NK-92 (cell line): ENCODE results near the gene RASL10A.

ENCODE experiments used
- DNase-seq: peaks from one replicate; lab custom pipeline; 2025; ENCODE audit not compliant: unreplicated experiment; lab: John Stamatoyannopoulos, UW

The RASL10A gene

DNA sequence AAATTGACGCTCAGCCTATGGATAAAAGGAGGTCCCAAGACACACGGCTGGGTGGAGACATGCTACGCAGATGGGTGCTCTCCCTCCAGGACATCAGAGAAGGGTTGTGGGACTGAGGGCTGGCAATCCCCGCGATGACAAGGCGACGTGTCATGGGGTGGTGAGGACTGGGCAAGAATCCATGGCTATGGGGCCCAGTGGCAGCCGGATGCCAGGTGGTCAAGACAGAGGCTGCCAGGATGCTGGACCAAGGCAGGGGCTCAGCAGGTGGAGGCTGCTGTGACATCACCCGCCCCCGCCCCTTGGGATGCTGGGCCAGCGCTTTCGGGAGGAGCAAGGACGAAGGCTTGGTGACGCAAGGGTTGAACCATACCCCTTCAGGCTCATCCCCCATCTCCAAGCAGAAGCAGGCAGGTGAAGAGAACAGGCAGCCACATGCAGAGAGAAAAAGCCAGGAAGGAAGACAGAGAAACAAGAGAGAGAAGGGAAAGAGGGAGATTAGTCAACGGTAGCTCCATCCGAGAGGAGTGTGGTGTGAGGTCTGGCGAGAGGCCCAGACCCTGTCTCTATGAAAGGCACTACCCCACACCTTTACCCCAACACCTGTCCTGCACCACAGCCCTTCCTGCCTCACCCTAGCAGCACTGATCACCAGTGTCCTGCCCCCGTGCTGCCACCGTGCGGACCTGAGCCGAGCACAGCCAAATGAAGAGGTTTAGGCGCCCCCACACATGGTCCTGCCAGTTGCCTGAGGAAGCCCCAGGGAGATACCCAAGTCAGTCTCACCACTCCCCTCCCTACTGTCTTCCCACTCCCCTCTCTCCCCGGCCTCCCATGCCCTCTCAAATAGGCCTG lies 24.1 kb upstream of the RASL10A start:
- DNase-seq: no peak

DNA sequence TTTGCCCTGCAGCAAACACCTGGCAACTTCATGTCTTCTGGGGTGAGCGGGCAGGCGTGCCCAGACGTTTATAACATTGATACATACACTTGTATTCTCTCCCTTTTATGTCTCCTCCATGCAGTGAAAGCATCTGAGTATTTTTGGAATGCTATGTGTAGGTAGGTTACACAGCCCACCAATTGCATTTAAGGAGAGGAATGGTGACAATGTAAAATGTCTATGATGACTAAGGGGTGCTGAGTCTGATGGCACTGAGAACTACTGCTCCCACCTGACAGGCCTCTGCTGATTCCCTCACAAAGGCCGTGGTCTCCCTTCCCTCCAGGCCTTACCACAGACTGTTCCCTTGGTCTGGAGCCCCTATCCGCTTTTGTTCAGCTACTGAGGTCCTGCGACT lies 22.9 kb upstream of the RASL10A start:
- DNase-seq: no peak

DNA sequence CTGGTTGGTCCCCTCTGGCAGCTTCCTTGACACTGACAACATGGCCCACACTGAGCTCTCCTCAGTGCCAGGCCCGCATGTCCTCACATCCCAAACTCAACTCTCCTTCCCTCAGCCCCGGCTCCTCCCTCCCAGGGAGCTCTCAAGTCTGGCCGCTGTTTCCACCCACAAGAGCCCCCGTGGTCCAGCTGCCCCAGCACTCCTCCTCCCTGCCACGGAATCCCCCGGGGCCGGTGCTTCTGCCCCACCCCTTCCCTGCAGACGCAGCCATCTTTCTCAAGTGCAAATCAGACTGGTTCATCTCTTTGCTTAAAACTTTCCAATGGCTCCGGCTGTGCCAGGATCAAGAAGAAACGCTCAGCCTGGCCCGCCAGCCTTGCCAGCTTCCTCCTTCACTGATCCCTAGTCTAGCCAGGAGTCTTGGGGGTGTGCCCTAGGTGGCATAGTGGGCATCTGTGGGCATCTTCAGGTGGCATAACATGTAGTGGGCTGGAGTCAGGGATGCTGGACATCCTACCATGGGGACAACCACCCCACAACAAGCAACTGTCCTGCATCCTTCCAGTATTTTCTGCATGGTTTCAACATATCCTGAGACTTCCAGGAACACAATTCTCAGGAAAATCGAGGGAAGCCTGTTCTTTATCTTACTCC lies 22.3 kb upstream of the RASL10A start:
- DNase-seq: no peak

DNA sequence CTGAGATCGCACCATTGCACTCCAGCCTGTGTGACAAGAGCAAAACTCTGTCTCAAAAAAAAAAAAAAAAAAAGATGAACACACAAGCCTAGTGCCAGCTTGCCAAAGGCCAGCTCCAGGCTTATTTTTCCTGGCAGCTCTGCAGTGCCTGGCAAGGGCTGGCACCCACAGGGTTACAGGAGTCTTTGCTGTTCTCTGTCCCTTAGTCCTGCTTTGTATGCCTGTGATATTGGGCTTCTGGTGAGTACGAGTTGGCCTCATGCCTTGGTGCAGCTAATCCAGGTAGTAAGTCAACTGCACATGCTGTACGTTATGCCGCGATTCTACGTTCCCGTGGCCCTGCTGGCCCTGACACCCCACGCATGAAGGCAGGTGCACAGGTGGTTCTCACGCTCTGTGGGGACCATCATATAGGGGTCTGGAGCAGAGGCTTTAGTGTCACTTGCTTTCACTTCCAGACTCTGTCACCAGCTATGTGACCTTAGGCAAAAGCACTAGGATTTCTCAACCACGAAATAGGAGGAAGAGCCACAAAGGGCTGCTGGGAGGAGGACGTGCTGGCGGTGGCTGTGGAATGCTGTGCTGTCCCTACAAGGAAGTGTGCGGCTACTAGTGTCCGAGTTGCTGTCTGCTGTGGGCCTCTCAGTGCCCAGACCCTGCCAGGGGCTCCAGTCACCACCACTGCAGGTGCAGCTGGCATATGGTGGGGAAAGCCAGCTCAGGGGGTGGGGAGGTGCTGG lies 21.4 kb upstream of the RASL10A start:
- no peak for DNase-seq

DNA sequence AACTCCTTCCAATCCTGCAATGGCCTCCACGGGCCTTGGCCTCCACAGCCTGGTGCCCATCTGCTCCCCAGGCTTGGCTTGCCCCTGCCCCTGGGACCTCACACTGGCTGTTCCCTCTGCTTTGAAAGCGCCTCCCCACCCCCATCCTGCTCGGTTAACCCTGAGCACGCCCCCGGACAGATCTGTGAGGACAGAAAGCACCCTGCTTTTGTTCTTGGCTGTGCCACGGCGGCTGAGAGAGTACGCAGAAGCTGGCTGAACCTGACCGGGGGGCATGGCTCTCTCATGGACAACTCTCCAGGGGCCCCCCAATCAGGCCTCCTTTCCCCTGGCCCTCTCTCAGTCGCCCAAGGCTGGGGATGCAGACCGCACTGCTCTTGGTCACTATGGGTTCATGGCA lies 20.2 kb upstream of the RASL10A start:
- DNase-seq: no peak

DNA sequence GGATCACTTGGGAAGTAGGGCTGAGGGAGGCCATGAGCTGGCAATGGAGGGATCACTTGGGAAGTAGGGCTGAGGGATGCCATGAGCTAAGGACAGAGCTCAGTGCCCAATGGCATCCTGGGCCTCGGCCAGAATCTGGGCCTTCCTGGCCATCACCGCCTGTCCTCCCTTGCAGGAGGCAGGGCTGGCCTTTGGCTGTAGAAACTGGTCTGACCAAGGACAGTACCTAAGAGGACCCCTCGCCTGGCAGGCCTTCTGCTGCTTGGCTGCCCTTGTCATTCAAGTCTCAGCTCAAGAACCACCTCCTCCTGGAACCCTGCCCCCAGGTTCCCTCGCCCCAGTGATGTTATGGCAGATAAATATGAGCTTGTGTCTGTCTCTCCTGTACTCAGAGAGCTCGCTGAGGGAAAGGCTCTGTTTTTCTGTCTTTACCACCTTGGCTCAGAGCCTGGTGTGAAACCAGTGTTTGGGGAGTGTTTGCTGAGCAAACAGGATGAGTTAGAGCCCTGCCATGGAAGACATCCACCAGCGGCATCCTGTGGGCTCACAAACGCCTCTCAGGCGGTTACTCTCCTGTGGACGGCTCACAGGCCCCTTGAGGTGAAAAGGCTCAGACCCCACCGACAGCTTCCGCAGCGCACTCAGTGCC lies 19.3 kb upstream of the RASL10A start:
- no peak for DNase-seq

DNA sequence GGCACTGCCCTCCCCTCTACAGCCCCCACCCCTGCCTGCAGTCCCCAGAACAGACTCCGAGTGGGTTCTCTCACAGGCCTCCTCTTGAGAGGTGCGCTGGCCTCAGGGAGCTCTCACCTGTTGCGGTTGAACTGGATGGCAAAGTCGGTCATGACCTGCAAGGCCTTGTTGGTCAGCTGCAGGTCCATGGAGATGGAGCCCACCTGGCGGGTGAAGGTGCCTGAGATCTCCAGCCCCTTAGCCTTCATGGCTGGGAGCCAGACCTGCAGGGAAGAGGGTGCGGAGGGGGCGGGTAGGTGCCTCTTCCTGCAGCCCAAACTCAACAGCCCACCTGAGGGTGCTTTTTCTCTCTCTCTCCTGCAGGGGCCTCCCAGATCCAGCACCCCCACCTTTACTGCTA lies 18.7 kb upstream of the RASL10A start:
- no peak for DNase-seq

DNA sequence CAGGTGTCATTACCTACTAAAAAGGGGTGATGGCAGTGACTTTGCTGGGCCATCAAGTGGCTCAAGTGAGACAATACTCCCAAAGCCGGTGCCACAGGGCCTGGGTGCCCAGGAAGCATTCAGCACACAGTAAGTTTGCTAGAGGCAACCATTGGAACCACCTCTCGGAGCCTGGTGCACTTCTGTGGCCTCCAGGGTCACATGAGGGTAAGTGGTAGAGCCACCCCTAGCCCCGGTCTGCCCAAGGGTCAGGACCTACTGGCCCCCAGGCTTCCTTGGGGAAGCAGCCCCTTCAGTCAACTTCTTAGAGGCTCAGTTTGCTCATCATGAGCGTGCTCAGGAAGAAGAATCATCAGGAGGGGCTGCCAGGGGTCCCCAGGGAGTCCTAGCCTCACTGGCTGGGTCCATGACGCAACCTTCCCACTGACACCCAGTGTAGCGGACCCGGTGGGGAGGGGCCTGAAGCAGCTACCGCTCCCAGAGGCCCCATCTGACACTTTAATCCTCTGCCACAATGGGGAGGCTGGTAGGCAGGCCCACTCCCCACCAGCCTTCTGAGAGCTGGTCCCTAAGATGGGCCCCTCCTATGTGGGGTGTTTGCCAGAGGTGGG lies 17.5 kb upstream of the RASL10A start:
- DNase-seq: no peak

DNA sequence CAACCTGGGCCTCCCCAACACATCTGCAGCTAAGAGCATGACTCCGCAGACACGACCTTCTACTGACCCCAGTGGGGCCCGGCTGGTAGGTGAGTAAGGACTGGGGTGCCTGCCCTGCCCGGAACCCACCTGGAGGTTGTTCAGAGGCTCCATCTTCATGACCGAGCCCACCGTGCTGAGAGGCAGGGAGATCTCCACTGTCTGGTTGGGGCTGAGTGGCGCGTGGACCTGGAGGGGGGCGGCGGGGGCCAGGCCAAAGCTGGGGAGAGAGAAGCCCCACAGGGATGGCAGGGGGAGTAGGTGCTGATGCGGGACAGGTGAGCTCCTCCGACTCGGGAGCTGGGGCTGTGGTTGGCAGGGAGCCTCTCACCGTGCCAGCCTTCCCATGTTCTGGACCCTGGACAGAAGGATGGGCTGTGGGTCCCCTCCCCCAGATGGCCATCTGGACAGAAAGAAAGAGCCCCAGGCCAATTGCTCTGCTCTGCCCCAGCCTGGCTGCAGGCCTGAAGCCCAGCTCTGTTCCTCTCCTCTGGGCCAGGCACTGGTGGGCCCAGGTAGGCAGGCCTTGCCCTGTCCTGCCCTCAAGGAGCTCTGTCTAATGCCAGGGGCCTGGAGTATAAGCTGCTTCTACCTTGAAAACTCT lies 16.3 kb upstream of the RASL10A start:
- DNase-seq: no peak

DNA sequence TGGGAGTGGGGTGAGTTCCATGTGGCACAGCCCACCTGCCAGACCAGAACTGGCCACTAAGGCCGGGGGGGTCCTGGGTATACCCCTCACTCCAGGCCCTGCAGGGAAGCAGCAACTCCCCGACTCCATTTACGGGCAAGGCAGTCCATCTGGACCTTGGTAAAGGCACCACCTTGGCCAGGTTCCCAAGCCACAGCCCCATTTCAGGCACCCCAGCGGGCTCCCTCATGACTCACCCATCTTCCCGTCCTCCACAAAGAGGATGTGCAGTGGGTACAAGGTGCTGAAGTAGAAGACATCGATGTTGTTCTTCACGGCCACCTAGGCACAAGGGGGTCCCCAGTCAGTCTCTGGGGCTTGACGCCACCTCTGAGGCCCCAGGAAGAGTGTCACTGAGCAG lies 15.7 kb upstream of the RASL10A start:
- DNase-seq: no peak

DNA sequence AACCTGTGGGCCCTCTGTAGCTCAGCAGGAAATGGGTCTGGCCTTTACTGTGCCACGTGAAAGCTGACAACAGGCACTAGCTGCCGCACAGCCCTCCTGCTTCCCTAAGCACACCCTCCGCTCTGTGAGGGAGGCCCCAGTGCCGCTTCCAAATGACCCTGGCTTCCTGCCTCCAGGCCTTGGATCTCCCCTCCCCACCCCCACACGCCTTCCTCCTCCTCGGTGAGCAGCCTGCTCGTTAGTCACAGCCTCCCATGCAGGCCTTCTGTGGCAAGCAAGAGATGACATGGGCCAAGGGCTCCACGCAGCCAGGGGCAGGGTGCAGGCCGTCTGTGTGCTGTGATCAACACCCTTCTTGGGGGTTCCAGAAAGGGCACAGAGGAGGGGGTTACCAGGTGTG lies 15.3 kb upstream of the RASL10A start:
- no peak for DNase-seq

DNA sequence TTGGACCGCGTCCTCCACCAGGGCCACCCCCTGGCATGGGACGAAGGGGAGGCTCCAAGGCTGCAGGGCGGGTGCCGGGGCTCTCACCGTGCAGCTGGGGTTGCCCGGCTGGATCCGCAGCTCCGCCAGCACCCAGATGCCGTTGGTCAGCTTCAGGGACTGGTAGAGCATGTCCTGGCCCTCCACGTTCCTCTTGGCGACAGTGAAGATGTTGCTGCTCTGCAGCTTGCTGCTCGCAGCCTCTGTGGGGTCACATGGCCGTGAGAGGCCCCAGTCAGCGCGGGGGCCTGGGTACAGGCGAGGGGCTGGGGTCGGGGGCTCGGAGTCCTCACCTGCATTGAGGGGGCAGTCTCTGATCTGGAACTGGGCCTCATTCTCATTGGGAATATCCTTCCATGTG lies 14.8 kb upstream of the RASL10A start:
- DNase-seq: no peak

DNA sequence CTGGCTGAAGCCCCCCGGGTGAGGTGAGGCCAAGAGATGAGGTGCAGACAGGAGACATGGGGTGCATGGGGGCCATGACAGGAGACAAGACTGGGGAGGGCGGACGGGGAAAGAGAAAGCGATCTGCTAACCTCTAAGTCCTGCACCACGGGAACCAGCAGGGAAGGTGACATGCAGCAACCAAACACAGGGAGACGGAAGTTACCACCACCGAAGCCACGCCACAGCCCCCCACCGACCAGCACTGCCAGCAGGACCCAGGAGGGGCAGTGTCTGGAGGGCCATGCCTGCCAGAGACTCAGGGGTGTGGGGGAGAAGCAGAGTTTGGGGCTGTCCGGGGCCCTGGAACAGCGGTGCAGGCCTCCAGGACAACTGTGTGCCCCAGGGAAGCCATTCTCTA lies 14.1 kb upstream of the RASL10A start:
- DNase-seq: no peak

DNA sequence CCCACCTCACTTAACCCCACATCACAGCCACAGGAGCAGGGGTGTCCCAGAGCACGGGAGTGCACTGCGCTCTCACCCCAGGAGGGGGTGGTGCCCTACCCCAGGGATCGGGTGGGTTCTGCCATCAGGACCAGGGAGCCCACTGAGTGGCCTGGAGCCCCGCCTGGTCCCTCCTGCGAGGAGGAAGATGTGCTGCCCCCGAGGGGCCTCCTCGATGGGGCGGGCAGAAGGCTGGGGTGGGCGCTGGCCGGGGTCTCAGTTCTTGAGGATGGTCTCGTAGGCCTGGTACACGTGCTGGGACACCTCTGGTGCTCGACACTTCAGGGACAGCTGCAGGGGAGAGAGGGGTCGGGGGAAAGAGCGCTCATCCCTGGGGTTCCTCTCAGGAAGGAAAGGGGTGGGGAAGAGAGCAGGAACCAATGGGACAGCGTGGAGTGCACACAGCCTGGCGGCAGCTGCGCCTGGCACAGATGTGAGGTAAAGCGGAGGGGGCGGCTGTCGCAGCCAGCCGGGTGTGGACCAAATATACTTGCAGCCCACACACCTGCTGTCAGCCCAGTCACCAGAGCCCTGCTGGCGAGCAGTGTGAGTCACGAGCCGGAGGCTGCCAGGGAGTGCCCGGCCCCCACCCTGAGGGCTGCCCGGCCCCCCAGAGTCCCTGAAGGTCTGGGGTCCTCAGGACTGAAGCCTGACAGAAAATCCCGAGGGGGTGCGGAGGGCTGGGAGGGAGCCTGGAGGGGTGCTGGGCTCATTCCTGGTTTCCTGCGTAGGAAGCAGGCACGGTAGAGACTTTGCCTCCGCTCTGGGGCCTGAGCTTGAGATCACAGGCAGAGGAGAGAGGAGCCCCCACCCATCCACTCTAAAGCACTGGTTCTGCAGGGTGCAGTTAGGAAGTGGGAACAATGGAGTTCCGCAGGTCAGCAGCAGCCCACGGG lies 13.3 kb upstream of the RASL10A start:
- no peak for DNase-seq

DNA sequence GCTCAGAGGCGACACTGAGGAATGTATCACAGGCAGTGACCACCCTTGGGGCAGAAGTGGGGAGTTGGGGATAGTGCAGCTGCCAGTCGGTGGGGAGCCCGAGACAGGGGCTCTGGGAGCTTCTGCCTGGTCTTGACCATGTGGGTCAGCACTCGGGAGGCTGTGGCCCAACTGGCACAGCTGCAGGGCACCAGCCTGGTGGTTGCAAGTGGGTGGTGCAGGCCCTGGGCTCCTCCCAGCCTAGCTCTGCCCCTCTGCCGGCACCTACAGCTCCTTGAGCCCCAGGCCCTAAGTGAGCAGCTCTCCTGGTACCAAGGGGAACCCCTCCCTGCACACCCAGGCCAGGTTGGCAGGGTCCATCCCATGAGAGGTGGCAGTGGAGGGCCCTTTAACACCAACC lies 12.6 kb upstream of the RASL10A start:
- DNase-seq: no peak

DNA sequence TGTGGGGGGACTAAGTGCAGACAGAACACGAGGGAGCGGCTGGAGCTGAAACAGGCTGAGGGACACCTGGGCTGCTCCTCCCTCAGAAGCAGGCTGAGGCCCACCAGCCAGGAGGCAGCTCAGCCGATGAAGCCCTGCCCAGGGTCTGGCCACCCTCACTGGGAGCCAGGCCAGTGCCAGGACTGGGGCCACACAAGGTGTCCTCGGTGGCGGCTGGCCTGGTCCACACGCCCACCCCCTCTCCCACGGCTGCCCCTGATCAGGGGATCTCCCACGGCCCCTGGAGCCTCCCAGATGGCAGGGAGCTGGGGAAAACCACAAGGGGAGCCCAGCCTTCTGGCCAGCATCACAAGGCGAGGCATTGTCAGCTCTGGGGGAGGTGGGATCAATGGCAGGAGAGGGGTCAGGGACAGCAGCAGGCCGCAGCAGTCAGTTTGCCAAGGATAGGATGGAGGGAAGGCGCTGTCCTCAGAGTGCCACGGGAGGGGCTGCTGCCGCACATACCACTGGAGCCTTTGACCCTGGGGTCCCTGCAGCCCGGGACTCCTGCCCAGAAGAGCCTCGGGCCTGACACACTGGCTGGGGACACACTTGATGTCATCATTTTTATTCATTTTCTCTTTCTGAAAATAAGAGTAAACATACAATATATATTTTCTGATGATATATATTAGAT lies 11.7 kb upstream of the RASL10A start:
- DNase-seq: no peak

DNA sequence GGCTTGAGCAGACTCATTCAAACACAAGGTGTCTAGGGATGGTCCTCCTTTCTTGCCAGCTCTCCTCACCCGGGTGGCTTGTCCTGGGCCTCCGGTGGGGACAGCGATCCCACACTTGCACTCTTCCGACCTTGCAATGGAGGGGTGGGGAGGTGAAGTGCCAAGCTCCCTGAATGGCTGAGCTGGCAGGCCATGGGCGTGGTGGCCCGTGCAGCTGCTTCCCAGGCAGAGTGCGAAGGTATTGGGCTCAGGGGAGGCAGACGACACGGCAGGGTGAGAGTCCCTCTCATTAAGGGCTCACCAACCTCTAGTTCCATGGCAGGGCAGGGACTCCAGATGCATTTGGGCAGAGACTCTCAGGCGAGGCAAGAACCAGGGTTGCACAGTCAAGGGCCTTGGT lies 11.0 kb upstream of the RASL10A start:
- no peak for DNase-seq

DNA sequence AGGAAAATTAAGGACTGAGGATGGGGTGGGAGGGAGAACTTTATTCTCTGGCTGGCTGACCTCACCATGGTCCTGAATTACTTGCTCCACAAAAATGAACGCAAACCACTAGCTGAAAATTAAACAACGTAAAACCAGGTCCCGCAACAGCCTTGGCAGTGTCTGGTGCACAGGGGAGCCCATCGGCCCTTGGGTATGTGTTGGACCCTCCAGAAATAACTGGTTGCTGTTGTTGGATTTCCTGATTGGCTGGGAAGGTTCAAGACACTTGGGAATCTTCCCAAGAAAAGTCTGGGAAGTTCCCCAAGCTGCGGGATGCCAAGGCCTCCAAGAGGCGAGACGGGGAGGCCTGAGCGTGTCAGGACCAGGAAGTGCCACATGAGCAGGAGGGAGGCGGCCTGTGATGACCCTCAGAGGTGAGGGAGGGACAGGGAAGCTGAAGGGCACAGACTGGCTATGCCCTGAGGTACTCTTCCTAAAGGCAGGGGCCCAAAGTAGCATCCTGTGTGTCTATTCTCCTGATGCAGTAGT lies 10.4 kb upstream of the RASL10A start:
- no peak for DNase-seq

DNA sequence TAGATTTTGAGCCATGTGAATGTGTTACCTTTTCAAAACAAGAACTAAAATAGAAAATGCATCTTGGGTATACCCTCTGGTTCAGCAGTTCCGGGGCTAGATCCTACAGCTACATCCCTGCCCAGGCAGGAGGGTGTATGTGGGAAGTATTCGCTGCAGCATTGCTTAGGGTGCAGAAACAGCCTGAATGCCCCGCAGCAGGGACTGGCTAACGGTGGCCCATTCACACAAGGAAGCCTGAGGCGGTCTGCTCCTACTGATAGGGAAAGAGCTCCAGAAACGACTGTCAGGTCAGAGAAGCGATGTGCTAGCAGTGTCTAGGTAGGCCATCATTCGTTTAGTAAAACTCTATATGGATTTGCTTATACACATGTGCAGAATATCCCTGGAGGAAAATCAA lies 9.9 kb upstream of the RASL10A start:
- no peak for DNase-seq
